UCSD-AML1 (cell line): ENCODE results near the gene PAFAH1B1.
"Not testable (repeated sequence)": the region's sequence is repeated elsewhere in the genome, so short reads cannot be mapped to it uniquely, and the experiment has no call there.

ENCODE experiments used
- DNase-seq: peaks from one replicate; lab custom pipeline; 2025; ENCODE audit not compliant: unreplicated experiment; lab: John Stamatoyannopoulos, UW

PAFAH1B1 gene

GRCh38 chr17:2593821-2594721 lies 617 bp downstream of the PAFAH1B1 start:
- DNase-seq = peak; percentile 89

DNA sequence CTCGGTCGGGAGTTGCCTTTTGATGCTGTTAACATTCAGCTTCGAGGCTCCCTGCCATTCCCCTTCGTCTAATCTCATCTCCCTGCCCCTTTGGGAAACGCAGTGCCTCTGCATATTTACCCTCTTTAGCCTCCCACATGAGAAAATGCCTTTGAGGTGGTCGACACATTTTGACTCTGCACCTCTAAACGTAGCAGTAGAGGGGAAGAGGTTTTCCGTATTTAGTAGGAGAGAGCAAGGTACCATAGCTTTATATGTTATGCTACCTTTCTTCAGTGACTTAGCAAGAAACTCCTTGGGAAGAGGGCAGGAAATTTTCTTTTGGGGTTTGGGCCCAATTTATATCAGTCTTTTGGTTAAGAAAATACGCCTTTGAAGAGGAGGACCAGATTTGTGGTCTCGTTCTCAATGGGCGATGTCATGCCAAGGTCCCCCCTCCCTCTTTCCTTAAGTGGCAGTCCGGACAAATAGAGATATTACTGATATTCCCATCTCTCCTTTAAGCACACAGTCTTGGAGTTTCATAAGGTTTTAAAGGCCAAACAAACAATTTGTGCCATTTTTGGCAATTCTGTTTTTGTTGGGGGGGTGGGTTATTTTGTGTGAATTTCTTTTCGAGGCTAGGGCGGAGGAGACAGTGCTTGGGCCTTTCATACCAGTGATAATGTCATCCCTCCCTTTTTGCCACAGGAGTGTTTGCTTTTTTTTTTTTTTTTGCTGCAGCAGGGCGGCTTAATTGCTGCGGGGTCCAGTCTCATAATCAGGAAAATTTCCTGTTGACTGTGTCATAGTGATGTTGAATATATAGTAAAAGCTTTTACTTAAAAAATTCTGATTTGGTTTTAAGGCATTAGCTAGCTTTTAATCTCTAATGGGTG lies 1.5 kb downstream of the PAFAH1B1 start:
- DNase-seq = no peak

- no peak for DNase-seq
These were observed 2.3 kb downstream of the PAFAH1B1 start for GRCh38 chr17:2595716-2596115.

DNA sequence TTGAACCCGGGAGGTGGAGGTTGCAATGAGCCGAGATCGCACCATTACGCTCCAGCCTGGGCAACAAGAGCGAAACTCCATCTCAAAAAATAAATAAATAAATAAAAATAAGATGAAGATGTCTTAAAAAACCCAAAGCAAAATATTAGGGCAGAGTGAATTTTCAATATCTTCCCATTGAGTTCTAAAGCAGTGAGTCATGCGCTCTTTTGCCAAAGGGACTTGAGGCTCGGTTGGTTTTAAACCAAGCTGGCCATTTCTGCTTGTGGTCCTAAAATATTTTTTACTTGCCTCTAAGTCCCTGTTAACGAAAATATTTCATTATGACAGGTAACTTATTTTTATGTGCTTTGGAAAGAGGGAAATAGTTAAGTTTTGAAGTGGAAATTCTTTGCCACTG lies 4.7 kb downstream of the PAFAH1B1 start:
- DNase-seq = no peak

- no peak for DNase-seq
These were observed 9.2 kb downstream of the PAFAH1B1 start for GRCh38 chr17:2602597-2603017.

GRCh38 chr17:2608350-2608913 lies 15.0 kb downstream of the PAFAH1B1 start:
- no peak for DNase-seq

- DNase-seq = no peak
These were observed 15.6 kb downstream of the PAFAH1B1 start for GRCh38 chr17:2609091-2609490.

DNA sequence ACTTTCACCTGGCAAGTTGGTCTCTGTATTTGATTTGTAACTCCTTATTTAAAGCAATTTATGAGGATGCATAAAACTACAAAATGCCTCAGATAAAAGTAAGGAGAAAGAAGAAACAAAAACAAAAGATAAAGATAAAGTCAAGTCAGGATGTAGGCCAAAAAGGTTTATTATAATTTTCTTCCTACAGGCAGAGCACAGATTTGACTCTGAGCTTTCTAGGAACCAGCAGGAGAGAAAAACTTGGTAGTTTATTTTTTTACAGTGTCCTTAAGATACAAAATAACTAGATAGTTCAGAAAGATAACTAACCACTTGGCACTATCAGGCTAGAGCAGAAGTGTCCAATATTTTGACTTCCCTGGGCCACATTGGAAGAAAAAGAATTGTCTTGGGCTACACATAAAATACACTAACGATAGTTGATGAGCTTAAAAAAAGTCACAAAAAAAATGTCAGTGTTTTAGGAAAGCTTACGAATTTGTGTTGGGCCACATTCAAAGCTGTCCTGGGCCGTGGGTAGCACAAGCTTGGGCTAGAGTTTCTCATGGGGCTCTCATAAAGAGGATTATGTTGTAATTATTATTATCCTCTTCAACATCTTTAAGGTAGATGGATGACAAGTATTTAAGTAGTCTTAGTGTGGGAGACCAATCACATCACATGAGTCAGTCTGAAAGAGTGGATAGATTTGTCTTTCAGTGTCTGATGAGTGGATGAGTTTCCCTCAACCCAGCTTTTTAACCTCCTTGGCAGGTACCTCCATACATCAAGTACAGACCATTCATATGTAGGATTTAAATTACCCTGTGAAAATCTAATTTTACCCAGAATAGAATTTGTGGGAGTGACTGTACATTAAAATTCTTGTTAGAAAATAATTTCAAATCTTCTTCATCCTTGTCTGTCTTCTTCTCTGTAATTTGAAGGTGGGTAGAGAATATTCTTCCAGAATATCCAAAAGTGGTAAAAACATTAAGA lies 17.0 kb downstream of the PAFAH1B1 start:
- DNase-seq = no peak

DNA sequence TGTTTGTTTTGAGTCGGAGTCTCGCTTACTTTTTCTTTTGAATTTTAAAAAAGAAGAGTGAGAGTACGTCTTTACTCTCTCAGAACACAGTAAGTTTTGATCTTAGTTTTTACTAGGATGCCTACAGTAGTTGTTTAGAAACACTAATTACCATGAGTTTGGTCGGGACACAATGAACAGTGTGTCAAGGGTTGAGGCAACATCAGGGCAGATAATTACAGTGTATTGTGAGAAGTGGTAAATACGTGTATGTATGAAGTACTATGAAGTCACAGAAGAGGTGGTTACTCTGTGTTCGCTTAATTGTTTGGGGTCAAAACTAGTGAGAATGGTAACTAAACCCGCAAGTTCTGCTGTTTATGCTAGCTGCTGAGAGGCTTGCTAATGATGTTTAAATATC lies 18.2 kb downstream of the PAFAH1B1 start:
- DNase-seq = no peak

- DNase-seq = no peak
These were observed 19.2 kb downstream of the PAFAH1B1 start for GRCh38 chr17:2612630-2613029.

DNA sequence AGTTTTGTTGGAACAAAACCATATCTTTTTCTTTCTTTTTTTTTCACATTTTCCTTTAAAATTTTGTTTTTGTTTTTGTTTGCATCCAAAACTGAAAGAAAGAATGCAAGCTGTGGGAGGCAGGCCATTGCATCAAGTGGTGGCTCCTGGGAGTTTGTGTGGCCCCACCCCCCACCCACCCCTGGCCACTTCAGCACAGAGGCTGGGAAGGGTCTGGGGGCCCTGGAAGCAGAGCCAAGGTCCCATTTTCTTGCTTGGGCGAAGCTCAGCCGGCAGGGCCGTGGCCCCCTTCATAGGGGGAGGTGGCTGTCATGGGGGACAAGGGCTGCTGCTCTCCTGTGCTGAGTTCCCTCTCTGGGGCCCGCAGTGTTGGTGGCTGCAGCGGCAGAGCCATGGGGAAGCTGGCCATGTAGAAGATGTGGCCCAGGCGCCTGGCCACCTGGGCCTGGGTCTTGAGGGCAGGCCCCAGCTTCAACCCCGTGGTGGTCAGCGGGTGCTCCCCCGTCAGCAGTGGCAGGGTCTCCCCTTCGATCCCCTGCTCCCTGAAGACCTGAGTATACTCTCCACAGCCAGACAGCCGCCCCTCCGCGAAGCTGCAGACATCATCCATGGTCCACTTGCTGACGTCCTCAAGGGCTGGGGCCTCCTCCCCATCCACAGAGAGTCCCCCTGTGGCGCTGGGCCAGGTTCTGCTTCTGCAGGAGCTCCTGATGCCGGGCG lies 19.8 kb downstream of the PAFAH1B1 start:
- DNase-seq = no peak

DNA sequence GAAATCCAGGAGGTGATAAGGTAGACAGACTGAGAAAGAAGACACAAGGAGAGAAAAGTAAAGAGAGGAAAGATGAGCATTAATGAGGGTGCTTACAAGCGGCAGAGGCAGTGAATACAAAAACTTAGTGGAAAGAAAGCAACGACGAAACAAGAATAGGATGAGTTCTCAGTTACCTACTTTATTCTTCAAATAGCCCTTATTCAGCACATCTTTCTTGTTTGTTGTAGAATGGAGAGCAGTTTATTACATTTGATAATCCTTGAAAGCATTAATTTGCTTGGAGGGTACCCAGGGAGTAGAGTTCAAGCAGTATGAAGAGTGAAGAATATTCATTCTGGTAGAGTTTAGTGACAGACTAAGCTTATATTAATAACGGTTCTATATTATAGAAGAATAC lies 22.4 kb downstream of the PAFAH1B1 start:
- DNase-seq = no peak

GRCh38 chr17:2621241-2621640 lies 27.8 kb downstream of the PAFAH1B1 start:
- DNase-seq = no peak

DNA sequence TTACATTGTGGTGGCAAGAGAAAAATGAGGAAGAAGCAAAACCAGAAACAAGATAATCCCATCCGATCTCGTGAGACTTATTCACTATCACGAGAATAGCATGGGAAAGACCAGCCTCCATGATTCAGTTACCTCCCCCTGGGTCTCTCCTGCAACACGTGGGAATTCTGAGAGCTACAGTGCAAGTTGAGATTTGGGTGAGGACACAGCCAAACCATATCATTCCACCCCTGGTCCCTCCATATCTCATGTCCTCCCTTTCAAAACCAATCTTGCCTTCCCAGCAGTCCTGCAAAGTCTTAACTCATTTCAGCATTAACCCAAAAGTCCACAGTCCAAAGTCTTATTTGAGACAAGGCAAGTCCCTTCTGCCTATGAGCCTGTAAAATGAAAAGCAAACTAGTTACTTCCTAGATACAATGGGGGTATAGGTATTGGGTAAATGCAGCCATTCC lies 28.5 kb downstream of the PAFAH1B1 start:
- DNase-seq = not testable (repeated sequence)

- not testable (repeated sequence) for DNase-seq
These were observed 29.4 kb downstream of the PAFAH1B1 start for GRCh38 chr17:2622721-2623301.

GRCh38 chr17:2624292-2624731 lies 30.9 kb downstream of the PAFAH1B1 start:
- DNase-seq = peak; percentile 46

GRCh38 chr17:2626626-2627219 lies 33.3 kb downstream of the PAFAH1B1 start:
- not testable (repeated sequence) for DNase-seq

DNA sequence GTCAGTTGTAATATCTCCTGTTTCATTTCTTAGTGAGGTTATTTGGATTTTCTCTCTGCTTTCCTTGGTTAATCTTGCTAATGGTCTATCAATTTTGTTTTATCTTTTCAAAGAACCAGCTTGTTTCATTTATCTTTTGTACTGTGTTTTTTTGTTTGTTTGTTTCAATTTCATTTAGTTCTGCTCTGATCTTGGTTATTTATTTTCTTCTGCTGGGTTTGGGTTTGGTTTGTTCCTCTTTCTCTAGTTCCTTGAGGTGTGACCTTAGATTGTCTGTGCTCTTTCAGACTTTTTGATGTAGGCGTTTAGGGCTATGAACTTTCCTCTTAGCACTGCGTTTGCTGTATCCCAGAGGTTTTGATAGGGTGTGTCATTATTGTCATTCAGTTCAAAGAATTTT lies 35.5 kb downstream of the PAFAH1B1 start:
- DNase-seq = not testable (repeated sequence)

GRCh38 chr17:2631211-2631610 lies 37.8 kb downstream of the PAFAH1B1 start:
- no peak for DNase-seq
